Mesothelial cell of epicardium (in vitro differentiated cells): Measurements from ENCODE around the gene ABCG4. TPM values are rescaled to one million over a fixed set of nuclear protein-coding genes. Genes with fewer than 3 reads are reported as not detected.
A peak's percentile ranks its signal among the peaks of the same experiment; 100 is the strongest.

ENCODE experiments used
- DNase-seq, 2 experiments: peaks; one replicate each; pipeline ENCODE4 v3.0.0; 2021; ENCODE audit warnings: low spot score in 2 of 2; ENCODE audit not compliant: unreplicated experiment in 2 of 2
- H3K27ac Mint-ChIP-seq: 2 replicates; pipeline ENCODE4 v1.8.0; 2021; ENCODE audit warnings: mixed read lengths
- H3K27me3 Mint-ChIP-seq: 2 replicates; pipeline ENCODE4 v1.8.0; 2021; ENCODE audit warnings: low read depth, mixed read lengths
- H3K36me3 Mint-ChIP-seq: 2 replicates; pipeline ENCODE4 v1.8.0; 2021; ENCODE audit warnings: mixed read lengths
- H3K4me1 Mint-ChIP-seq: 2 replicates; pipeline ENCODE4 v1.8.0; 2021; ENCODE audit warnings: mixed read lengths
- H3K4me3 Mint-ChIP-seq: 2 replicates; pipeline ENCODE4 v1.8.0; 2021; ENCODE audit warnings: mild to moderate bottlenecking, moderate library complexity, mixed read lengths
- H3K9me3 Mint-ChIP-seq: 2 replicates; pipeline ENCODE4 v1.8.0; 2021; ENCODE audit warnings: mixed read lengths
- total RNA-seq: library from RNA; stranded (reverse); gene quantifications from 3 replicates; pipeline ENCODE4 v1.2.1, GENCODE V29; 2021
- TF ChIP-seq, protein P1 (sequence below): fragments of 200-600 bp; sonication (generic); IDR thresholded peaks from one replicate; pipeline ENCODE4 v1.5.0; 2021; ENCODE audit warnings: antibody characterized with exemption; ENCODE audit not compliant: unreplicated experiment

Gene ABCG4
- total RNA-seq, 1 donor from 2014 or later, result 2.6 TPM

DNA sequence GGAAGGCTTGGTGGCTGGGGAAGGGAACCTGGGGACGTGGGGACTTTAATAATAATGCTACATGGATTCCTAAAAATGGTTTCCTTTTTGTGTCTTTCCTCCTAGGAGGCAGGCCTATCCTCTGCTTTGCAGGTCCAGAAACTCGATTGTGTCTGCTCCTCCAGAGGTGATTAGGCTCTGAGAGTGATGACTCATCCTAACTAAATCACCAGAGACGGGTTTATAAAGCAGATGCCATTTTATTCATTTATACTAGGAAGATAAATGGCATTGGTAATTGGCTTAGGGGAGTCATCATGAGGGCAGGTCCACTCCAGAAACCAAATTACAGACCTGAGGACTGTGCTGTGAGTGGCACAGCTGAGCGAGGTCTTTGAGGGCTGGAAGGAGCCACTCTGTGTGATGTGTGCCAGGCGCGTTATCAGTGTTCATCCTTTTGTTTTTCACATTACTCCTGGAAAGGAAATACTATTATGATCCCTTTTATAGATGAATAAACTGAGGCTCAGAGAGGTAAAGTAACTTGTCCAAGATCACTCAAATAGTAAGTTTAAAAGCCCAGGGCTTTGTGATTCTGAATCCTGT lies 26.7 kb downstream of the ABCG4 start:
- peaks cover 6% of the 10 kb centered on the region for H3K4me1 Mint-ChIP-seq
- no peaks in the 10 kb centered on the region for H3K9me3 Mint-ChIP-seq
- no peak overlapping the region for H3K4me3 Mint-ChIP-seq
- H3K27ac Mint-ChIP-seq, result peak overlapping the region; percentile 50
- H3K36me3 Mint-ChIP-seq, result peaks cover 10% of the 10 kb centered on the region
- TF ChIP-seq, protein P1, sequence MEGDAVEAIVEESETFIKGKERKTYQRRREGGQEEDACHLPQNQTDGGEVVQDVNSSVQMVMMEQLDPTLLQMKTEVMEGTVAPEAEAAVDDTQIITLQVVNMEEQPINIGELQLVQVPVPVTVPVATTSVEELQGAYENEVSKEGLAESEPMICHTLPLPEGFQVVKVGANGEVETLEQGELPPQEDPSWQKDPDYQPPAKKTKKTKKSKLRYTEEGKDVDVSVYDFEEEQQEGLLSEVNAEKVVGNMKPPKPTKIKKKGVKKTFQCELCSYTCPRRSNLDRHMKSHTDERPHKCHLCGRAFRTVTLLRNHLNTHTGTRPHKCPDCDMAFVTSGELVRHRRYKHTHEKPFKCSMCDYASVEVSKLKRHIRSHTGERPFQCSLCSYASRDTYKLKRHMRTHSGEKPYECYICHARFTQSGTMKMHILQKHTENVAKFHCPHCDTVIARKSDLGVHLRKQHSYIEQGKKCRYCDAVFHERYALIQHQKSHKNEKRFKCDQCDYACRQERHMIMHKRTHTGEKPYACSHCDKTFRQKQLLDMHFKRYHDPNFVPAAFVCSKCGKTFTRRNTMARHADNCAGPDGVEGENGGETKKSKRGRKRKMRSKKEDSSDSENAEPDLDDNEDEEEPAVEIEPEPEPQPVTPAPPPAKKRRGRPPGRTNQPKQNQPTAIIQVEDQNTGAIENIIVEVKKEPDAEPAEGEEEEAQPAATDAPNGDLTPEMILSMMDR, result no peak
- no peaks in the 10 kb centered on the region for H3K27me3 Mint-ChIP-seq
- DNase-seq, result no peak

DNA sequence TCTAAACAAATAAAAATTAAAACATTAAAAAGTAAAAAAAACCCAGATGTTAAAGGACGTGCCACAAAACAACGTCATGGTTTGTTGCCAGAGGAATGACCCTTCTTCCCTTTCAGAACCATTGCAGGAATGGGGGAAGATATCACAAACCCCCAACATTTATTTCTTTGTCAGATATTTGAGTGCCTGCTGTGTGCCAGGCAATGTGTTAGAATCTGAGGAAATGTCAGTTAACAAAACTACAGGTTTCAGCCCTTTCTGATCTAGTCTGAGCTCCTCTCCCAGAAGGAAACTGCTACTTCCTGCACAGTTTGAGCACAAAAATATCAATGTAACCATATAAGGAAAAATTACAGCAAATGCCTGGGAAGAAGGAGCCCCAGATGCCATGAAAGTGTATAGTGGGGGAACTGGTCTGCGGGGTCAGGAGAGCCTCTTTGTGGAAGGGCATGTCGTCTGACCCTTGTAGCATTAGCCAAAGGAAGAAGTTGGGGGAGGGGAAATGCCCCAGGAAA lies 29.4 kb downstream of the ABCG4 start:
- Mint-ChIP-seq H3K4me3 (no peak overlapping the region), H3K36me3 (peaks cover 16% of the 10 kb centered on the region), H3K27ac (no peak overlapping the region), H3K27me3 (no peaks in the 10 kb centered on the region), H3K4me1 (peaks cover 6% of the 10 kb centered on the region), H3K9me3 (no peaks in the 10 kb centered on the region)
- TF ChIP-seq, protein P1, result no peak
- no peak for DNase-seq

DNA sequence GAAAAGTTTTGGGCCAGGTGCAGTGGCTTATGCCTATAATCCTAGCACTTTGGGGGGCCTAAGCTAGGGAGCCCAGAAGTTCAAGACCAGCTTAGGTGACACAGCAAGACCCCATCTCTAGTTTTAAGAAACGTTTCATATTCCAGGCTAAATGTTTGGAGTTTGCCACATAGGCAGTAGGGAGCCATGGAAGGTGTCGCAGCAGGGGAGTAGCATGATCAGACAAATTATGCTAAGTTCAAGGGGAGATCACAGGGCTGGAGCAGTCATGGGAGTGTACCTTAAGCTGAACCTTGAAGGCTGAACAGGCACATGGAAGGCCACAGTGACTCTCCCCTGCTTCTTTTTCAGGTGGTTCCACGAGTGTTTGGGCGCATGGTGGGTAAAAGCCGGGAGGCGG lies 30.5 kb downstream of the ABCG4 start:
- no peak overlapping the region for H3K4me3 Mint-ChIP-seq

DNA sequence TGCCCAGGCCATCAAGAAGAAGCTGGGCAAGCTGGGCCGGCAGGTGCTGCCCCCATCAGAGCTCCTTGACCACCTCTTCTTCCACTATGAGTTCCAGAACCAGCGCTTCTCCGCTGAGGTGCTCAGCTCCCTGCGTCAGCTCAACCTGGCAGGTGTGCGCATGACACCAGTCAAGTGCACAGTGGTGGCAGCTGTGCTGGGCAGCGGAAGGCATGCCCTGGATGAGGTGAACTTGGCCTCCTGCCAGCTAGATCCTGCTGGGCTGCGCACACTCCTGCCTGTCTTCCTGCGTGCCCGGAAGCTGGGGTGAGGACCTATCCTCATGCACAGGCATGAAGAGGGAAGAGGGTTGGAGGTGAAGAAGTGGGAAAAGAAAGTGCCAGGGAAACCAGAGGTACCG lies 31.1 kb downstream of the ABCG4 start:
- Mint-ChIP-seq H3K36me3 (peaks cover 20% of the 10 kb centered on the region), H3K4me1 (peaks cover 6% of the 10 kb centered on the region), H3K9me3 (no peaks in the 10 kb centered on the region), H3K4me3 (no peak overlapping the region), H3K27me3 (no peaks in the 10 kb centered on the region), H3K27ac (no peak overlapping the region)
- TF ChIP-seq, protein P1, result no peak
- DNase-seq, result no peak

More for the DNA sequence above, 30.5 kb downstream of the ABCG4 start:
- no peak for DNase-seq
- no peak overlapping the region for H3K27ac Mint-ChIP-seq
- H3K27me3 Mint-ChIP-seq, result no peaks in the 10 kb centered on the region
- H3K4me1 Mint-ChIP-seq, result peaks cover 6% of the 10 kb centered on the region
- no peaks in the 10 kb centered on the region for H3K9me3 Mint-ChIP-seq
- peaks cover 20% of the 10 kb centered on the region for H3K36me3 Mint-ChIP-seq
- TF ChIP-seq, protein P1, result no peak

DNA sequence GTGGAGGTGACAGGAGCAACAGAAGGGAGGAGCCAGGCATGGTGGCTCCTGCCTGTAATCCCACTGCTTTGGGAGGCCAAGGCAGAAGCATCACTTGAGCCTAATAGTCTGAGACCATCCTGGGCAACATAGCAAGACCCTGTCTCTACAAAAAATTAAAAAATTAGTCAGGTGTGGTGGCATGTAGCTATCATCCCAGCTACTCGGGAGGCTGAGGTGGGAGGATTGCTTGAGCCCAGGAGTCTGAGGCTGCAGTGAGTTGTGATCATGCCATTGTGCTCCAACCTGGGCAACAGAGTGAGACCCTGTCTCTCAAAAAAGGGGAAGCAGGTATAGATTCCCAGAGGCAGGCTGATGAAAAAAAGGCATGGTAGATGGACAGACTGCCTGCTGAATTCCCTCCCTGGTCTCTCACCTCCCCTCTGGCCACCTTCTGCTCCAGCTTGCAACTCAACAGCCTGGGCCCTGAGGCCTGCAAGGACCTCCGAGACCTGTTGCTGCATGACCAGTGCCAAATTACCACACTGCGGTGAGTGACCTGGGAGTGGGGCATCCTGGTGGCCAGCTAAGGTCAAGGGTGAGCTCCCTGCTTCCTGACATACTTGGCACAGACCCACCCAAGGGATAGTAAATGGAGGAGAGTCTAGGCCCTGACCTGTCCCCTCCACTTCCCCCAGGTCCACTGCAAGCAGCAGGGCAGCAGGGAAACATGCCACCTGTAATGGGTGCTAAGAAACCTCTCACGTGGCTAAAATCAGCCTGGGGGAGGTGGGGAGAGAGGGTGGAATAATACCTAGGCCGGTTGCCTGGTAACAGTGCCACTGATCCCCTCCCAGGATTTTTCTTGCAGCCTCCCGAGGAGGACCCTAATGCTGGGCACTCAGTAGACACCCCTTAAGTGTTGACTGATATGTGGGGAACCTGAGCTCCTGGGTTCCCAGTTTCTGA lies 32.2 kb downstream of the ABCG4 start:
- Mint-ChIP-seq H3K36me3 (peaks cover 16% of the 10 kb centered on the region), H3K27me3 (no peaks in the 10 kb centered on the region), H3K9me3 (no peaks in the 10 kb centered on the region), H3K4me1 (peaks cover 7% of the 10 kb centered on the region), H3K4me3 (no peak overlapping the region), H3K27ac (no peak overlapping the region)
- DNase-seq, result no peak
- TF ChIP-seq, protein P1, result no peak
